GM23338 (cell line): ENCODE results near the gene MACF1. TPM values are rescaled to one million over a fixed set of nuclear protein-coding genes. Genes with fewer than 3 reads are reported as not detected.

Source experiments
- ATAC-seq: fragments of 200-7000 bp; cut with Tn5 transposase; 3 replicates; pipeline ENCODE4 v1.9.1; 2020
- DNase-seq: peaks from one replicate; pipeline ENCODE4 v3.0.0-alpha.2; 2015; ENCODE audit warnings: low spot score
- H2AFZ ChIP-seq: fragments of 200-600 bp; sonication (generic); 2 replicates; pipeline ENCODE4 v1.8.0; 2016; ENCODE audit warnings: antibody characterized with exemption, mild to moderate bottlenecking, moderate library complexity
- H3F3A ChIP-seq: fragments of 200-600 bp; sonication (generic); replicated peaks from 2 replicates; pipeline ENCODE4 v1.8.0; 2017; ENCODE audit warnings: antibody characterized with exemption, mixed run types, low read depth
- H3K27ac ChIP-seq: fragments of 200-600 bp; sonication (generic); 2 replicates; pipeline ENCODE4 v1.6.1; 2016; ENCODE audit warnings: low read depth
- H3K27me3 ChIP-seq: fragments of 200-600 bp; sonication (generic); 2 replicates; pipeline ENCODE4 v1.8.0; 2016; ENCODE audit warnings: mild to moderate bottlenecking, mixed run types, moderate library complexity; ENCODE audit not compliant: insufficient read depth
- H3K36me3 ChIP-seq: fragments of 200-600 bp; sonication (generic); 2 replicates; pipeline ENCODE4 v1.8.0; 2016; ENCODE audit warnings: mild to moderate bottlenecking; ENCODE audit not compliant: insufficient read depth
- H3K4me1 ChIP-seq: fragments of 200-600 bp; sonication (generic); 2 replicates; pipeline ENCODE4 v1.8.0; 2016; ENCODE audit warnings: mild to moderate bottlenecking, moderate library complexity; ENCODE audit not compliant: insufficient read depth
- H3K4me2 ChIP-seq: fragments of 200-600 bp; sonication (generic); 2 replicates; pipeline ENCODE4 v1.7.1; 2017; ENCODE audit warnings: mixed run types
- H3K4me3 ChIP-seq: fragments of 200-600 bp; sonication (generic); 2 replicates; pipeline ENCODE4 v1.6.1; 2016; ENCODE audit warnings: mixed run types
- H3K79me2 ChIP-seq: fragments of 200-600 bp; sonication (generic); replicated peaks from 2 replicates; pipeline ENCODE4 v1.8.0; 2017; ENCODE audit warnings: mild to moderate bottlenecking; ENCODE audit not compliant: insufficient read depth
- H3K9me2 ChIP-seq: fragments of 200-600 bp; sonication (generic); 2 replicates; pipeline ENCODE4 v1.8.0; 2017; ENCODE audit not compliant: insufficient read depth
- H4K20me1 ChIP-seq: fragments of 200-600 bp; sonication (generic); replicated peaks from 2 replicates; pipeline ENCODE4 v1.8.0; 2017; ENCODE audit warnings: mild to moderate bottlenecking; ENCODE audit not compliant: insufficient read depth
- H3K27ac Mint-ChIP-seq: 2 replicates; pipeline ENCODE4 v1.8.0; 2020; ENCODE audit warnings: inconsistent platforms, mild to moderate bottlenecking, moderate library complexity, mixed read lengths
- H3K27me3 Mint-ChIP-seq: 3 replicates; pipeline ENCODE4 v1.8.0; 2022; ENCODE audit warnings: low read depth, mild to moderate bottlenecking, moderate library complexity, mixed read lengths, inconsistent platforms; ENCODE audit not compliant: insufficient read depth, poor library complexity
- H3K36me3 Mint-ChIP-seq: 3 replicates; pipeline ENCODE4 v1.8.0; 2021; ENCODE audit warnings: low read depth, mild to moderate bottlenecking, inconsistent platforms, moderate library complexity, mixed read lengths
- H3K4me1 Mint-ChIP-seq: 3 replicates; pipeline ENCODE4 v1.8.0; 2020; ENCODE audit warnings: mild to moderate bottlenecking, inconsistent platforms, mixed read lengths
- H3K4me3 Mint-ChIP-seq: 3 replicates; pipeline ENCODE4 v1.8.0; 2021; ENCODE audit warnings: moderate library complexity, mild to moderate bottlenecking, inconsistent platforms, mixed read lengths
- H3K9me3 Mint-ChIP-seq: 3 replicates; pipeline ENCODE4 v1.8.0; 2020; ENCODE audit warnings: moderate library complexity, mild to moderate bottlenecking, inconsistent platforms, mixed read lengths
- CREB1 ChIP-seq: fragments of 250-450 bp; sonication (Bioruptor Pico); IDR thresholded peaks from 2 replicates; pipeline ENCODE4 v1.5.0; 2020; ENCODE audit warnings: low read depth, mild to moderate bottlenecking, moderate library complexity
- EZH2 ChIP-seq: fragments of 200-600 bp; sonication (generic); IDR thresholded peaks from one replicate; pipeline ENCODE4 v1.8.0; 2017; ENCODE audit warnings: antibody characterized with exemption, mild to moderate bottlenecking, low read depth; ENCODE audit not compliant: unreplicated experiment
- EZH2phosphoT487 ChIP-seq: fragments of 200-600 bp; sonication (generic); IDR thresholded peaks from one replicate; pipeline ENCODE4 v1.8.1; 2018; ENCODE audit warnings: antibody characterized with exemption; ENCODE audit not compliant: unreplicated experiment
- JUNB ChIP-seq: IDR thresholded peaks from one replicate; pipeline ENCODE4 v1.6.1; 2016; ENCODE audit warnings: antibody characterized with exemption; ENCODE audit not compliant: unreplicated experiment
- NANOG ChIP-seq: IDR thresholded peaks from 2 replicates; pipeline ENCODE4 v1.6.1; 2016; ENCODE audit warnings: antibody characterized with exemption, borderline replicate concordance
- POLR2AphosphoS5 ChIP-seq: IDR thresholded peaks from 2 replicates; pipeline ENCODE4 v1.6.1; 2016; ENCODE audit warnings: antibody characterized with exemption, low read depth
- STAT1 ChIP-seq: IDR thresholded peaks from one replicate; pipeline ENCODE4 v1.6.1; 2016; ENCODE audit warnings: antibody characterized with exemption; ENCODE audit not compliant: unreplicated experiment
- ZNF114 ChIP-seq: fragments of 250-450 bp; sonication (Bioruptor Pico); IDR thresholded peaks from 2 replicates; pipeline ENCODE4 v1.5.0; 2020; ENCODE audit warnings: mild to moderate bottlenecking, moderate library complexity
- ZNF331 ChIP-seq: fragments of 250-450 bp; sonication (Bioruptor Pico); IDR thresholded peaks from 2 replicates; pipeline ENCODE4 v1.5.0; 2020; ENCODE audit warnings: low read depth, mild to moderate bottlenecking, moderate library complexity
- polyA plus RNA-seq: library from polyadenylated mRNA; unstranded; fragments of >200 nt; fragmentation: Nextera tagmentation; extraction: Ambion mirVana; gene quantifications from 2 replicates; pipeline ENCODE4 v1.2.1, GENCODE V29; 2016
- total RNA-seq: library from RNA; depleted of rRNA; stranded (reverse); fragments of >200 nt; shearing (Covaris generic); gene quantifications from 2 replicates; pipeline ENCODE4 v1.2.3, GENCODE V29; 2014
- TF ChIP-seq, protein P1 (sequence below): IDR thresholded peaks from 2 replicates; pipeline ENCODE4 v1.6.1; 2016; ENCODE audit warnings: antibody characterized with exemption
- TF ChIP-seq, protein P2 (sequence below): IDR thresholded peaks from one replicate; pipeline ENCODE4 v1.6.1; 2018; ENCODE audit warnings: antibody characterized with exemption; ENCODE audit not compliant: unreplicated experiment
- TF ChIP-seq, protein P3 (sequence below), 2 experiments: fragments of 200-600 bp in 1 of 2; sonication (generic) in 1 of 2; conservative IDR thresholded peaks; 2 replicates each; pipeline versions ENCODE4 v1.5.1 to v1.6.1; 2016 to 2017; ENCODE audit warnings: antibody characterized with exemption in 2 of 2, low read depth in 2 of 2, mild to moderate bottlenecking in 2 of 2, moderate library complexity in 1 of 2
- TF ChIP-seq, protein P4 (sequence below): fragments of 250-450 bp; sonication (Bioruptor Pico); IDR thresholded peaks from 2 replicates; pipeline ENCODE4 v1.5.0; 2020; ENCODE audit warnings: mild to moderate bottlenecking, moderate library complexity

The MACF1 gene
- total and polyA plus RNA-seq, 2 experiments from 2014 or later: 104 to 399 TPM

DNA sequence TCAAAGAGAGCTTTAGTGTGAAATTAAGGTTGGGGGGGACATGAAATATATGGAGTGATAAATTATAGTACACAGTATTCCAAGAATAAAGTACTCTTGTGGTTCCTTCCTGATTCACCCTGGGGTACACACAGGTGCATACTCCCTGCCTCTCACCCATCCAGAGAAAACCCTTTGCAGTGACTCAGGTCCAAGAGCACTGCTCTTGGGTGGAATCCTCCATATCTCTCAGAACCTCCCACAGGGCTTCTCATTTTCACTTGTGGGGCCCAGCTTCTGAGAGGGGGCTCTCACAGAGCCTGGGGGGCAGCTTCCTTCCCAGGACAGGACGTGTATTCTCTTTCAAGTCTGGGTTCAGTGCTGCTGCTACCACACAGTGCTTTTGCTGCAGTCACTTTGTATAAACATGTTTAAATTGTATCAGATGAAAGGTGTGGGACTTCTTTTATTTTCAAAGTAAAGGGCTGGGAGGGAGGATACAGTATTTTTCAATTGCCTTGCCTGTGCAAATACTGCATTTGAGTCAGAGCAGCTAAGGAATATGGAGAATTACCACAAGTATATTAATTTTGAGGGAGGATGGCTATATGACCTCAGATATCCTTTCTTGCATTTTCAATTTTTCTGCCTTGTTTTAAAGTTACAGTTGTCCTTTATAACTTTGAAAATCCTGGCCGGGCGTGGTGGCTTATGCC, 262.1 kb downstream of the MACF1 start:
- Mint-ChIP-seq H3K36me3 (peaks cover 80% of the 10 kb centered on the region), H3K4me1 (no peaks in the 10 kb centered on the region), H3K27ac (peak overlapping the region; percentile 62; the same call in 1 of the 2 replicates), H3K4me3 (no peak overlapping the region), H3K9me3 (no peaks in the 10 kb centered on the region), H3K27me3 (peaks cover 12% of the 10 kb centered on the region)
- H3K36me3 ChIP-seq: peaks cover 78% of the 10 kb centered on the region
- no peak overlapping the region for H3K4me3 ChIP-seq
- H3K9me2 ChIP-seq: no peaks in the 10 kb centered on the region
- ATAC-seq (no peak), DNase-seq (no peak)
- 0 out of 2 replicates have a peak overlapping the region, but pooled peaks have one; percentile 46 for H3K27ac ChIP-seq
- H3K79me2 ChIP-seq: no peaks in the 10 kb centered on the region
- peaks cover 8% of the 10 kb centered on the region for H4K20me1 ChIP-seq
- H3K4me1 ChIP-seq: no peaks in the 10 kb centered on the region
- peaks cover 14% of the 10 kb centered on the region for H3F3A ChIP-seq
- TF ChIP-seq, protein P1, sequence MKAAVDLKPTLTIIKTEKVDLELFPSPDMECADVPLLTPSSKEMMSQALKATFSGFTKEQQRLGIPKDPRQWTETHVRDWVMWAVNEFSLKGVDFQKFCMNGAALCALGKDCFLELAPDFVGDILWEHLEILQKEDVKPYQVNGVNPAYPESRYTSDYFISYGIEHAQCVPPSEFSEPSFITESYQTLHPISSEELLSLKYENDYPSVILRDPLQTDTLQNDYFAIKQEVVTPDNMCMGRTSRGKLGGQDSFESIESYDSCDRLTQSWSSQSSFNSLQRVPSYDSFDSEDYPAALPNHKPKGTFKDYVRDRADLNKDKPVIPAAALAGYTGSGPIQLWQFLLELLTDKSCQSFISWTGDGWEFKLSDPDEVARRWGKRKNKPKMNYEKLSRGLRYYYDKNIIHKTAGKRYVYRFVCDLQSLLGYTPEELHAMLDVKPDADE: no peak
- TF ChIP-seq EZH2phosphoT487 (no peak), NANOG (no peak), STAT1 (no peak), ZNF114 (CRISPR knock-in tag) (no peak), POLR2AphosphoS5 (no peak), JUNB (no peak), EZH2 (no peak), CREB1 (no peak), ZNF331 (no peak)
- TF ChIP-seq, protein P2, sequence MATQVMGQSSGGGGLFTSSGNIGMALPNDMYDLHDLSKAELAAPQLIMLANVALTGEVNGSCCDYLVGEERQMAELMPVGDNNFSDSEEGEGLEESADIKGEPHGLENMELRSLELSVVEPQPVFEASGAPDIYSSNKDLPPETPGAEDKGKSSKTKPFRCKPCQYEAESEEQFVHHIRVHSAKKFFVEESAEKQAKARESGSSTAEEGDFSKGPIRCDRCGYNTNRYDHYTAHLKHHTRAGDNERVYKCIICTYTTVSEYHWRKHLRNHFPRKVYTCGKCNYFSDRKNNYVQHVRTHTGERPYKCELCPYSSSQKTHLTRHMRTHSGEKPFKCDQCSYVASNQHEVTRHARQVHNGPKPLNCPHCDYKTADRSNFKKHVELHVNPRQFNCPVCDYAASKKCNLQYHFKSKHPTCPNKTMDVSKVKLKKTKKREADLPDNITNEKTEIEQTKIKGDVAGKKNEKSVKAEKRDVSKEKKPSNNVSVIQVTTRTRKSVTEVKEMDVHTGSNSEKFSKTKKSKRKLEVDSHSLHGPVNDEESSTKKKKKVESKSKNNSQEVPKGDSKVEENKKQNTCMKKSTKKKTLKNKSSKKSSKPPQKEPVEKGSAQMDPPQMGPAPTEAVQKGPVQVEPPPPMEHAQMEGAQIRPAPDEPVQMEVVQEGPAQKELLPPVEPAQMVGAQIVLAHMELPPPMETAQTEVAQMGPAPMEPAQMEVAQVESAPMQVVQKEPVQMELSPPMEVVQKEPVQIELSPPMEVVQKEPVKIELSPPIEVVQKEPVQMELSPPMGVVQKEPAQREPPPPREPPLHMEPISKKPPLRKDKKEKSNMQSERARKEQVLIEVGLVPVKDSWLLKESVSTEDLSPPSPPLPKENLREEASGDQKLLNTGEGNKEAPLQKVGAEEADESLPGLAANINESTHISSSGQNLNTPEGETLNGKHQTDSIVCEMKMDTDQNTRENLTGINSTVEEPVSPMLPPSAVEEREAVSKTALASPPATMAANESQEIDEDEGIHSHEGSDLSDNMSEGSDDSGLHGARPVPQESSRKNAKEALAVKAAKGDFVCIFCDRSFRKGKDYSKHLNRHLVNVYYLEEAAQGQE: no peak
- TF ChIP-seq, protein P3, sequence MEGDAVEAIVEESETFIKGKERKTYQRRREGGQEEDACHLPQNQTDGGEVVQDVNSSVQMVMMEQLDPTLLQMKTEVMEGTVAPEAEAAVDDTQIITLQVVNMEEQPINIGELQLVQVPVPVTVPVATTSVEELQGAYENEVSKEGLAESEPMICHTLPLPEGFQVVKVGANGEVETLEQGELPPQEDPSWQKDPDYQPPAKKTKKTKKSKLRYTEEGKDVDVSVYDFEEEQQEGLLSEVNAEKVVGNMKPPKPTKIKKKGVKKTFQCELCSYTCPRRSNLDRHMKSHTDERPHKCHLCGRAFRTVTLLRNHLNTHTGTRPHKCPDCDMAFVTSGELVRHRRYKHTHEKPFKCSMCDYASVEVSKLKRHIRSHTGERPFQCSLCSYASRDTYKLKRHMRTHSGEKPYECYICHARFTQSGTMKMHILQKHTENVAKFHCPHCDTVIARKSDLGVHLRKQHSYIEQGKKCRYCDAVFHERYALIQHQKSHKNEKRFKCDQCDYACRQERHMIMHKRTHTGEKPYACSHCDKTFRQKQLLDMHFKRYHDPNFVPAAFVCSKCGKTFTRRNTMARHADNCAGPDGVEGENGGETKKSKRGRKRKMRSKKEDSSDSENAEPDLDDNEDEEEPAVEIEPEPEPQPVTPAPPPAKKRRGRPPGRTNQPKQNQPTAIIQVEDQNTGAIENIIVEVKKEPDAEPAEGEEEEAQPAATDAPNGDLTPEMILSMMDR (conservative IDR thresholded peaks at IDR 0.05; ENCODE audit: low read depth in 2 of 2): no peak
- TF ChIP-seq, protein P4, sequence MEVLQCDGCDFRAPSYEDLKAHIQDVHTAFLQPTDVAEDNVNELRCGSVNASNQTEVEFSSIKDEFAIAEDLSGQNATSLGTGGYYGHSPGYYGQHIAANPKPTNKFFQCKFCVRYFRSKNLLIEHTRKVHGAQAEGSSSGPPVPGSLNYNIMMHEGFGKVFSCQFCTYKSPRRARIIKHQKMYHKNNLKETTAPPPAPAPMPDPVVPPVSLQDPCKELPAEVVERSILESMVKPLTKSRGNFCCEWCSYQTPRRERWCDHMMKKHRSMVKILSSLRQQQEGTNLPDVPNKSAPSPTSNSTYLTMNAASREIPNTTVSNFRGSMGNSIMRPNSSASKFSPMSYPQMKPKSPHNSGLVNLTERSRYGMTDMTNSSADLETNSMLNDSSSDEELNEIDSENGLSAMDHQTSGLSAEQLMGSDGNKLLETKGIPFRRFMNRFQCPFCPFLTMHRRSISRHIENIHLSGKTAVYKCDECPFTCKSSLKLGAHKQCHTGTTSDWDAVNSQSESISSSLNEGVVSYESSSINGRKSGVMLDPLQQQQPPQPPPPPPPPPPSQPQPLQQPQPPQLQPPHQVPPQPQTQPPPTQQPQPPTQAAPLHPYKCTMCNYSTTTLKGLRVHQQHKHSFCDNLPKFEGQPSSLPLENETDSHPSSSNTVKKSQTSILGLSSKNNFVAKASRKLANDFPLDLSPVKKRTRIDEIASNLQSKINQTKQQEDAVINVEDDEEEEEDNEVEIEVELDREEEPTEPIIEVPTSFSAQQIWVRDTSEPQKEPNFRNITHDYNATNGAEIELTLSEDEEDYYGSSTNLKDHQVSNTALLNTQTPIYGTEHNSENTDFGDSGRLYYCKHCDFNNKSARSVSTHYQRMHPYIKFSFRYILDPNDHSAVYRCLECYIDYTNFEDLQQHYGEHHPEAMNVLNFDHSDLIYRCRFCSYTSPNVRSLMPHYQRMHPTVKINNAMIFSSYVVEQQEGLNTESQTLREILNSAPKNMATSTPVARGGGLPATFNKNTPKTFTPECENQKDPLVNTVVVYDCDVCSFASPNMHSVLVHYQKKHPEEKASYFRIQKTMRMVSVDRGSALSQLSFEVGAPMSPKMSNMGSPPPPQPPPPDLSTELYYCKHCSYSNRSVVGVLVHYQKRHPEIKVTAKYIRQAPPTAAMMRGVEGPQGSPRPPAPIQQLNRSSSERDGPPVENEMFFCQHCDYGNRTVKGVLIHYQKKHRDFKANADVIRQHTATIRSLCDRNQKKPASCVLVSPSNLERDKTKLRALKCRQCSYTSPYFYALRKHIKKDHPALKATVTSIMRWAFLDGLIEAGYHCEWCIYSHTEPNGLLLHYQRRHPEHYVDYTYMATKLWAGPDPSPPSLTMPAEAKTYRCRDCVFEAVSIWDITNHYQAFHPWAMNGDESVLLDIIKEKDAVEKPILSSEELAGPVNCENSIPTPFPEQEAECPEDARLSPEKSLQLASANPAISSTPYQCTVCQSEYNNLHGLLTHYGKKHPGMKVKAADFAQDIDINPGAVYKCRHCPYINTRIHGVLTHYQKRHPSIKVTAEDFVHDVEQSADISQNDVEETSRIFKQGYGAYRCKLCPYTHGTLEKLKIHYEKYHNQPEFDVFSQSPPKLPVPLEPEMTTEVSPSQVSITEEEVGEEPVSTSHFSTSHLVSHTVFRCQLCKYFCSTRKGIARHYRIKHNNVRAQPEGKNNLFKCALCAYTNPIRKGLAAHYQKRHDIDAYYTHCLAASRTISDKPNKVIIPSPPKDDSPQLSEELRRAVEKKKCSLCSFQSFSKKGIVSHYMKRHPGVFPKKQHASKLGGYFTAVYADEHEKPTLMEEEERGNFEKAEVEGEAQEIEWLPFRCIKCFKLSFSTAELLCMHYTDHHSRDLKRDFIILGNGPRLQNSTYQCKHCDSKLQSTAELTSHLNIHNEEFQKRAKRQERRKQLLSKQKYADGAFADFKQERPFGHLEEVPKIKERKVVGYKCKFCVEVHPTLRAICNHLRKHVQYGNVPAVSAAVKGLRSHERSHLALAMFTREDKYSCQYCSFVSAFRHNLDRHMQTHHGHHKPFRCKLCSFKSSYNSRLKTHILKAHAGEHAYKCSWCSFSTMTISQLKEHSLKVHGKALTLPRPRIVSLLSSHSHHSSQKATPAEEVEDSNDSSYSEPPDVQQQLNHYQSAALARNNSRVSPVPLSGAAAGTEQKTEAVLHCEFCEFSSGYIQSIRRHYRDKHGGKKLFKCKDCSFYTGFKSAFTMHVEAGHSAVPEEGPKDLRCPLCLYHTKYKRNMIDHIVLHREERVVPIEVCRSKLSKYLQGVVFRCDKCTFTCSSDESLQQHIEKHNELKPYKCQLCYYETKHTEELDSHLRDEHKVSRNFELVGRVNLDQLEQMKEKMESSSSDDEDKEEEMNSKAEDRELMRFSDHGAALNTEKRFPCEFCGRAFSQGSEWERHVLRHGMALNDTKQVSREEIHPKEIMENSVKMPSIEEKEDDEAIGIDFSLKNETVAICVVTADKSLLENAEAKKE: no peak
- no peak overlapping the region for H2AFZ ChIP-seq
- H3K27me3 ChIP-seq: no peaks in the 10 kb centered on the region
- no peak overlapping the region for H3K4me2 ChIP-seq
